SU-DHL-6 (cell line): Measurements from ENCODE around the gene UVSSA.

Experiments
- H2AFZ ChIP-seq: fragments of 200-600 bp; sonication (generic); 2 replicates; pipeline ENCODE4 v1.6.1; 2014; ENCODE audit warnings: low read depth, mild to moderate bottlenecking, moderate library complexity, mixed read lengths, antibody characterized with exemption, low read length; ENCODE audit not compliant: severe bottlenecking
- H3F3A ChIP-seq: fragments of 200-600 bp; shearing (Covaris generic); 2 replicates; pipeline ENCODE4 v1.6.0; 2016; ENCODE audit warnings: antibody characterized with exemption, mild to moderate bottlenecking; ENCODE audit not compliant: insufficient read depth
- H3K27ac ChIP-seq: fragments of 200-600 bp; sonication (generic); 2 replicates; pipeline ENCODE4 v1.5.1; 2016; ENCODE audit warnings: low read depth, mild to moderate bottlenecking, low read length, moderate library complexity, mixed read lengths
- H3K27me3 ChIP-seq: fragments of 200-600 bp; sonication (generic), shearing (Covaris generic); 2 replicates; pipeline ENCODE4 v1.6.0; 2014; ENCODE audit warnings: mild to moderate bottlenecking, low read length
- H3K36me3 ChIP-seq: fragments of 200-600 bp; sonication (generic); 2 replicates; pipeline ENCODE4 v1.6.1; 2014; ENCODE audit warnings: mild to moderate bottlenecking, low read length, mixed read lengths
- H3K4me2 ChIP-seq: fragments of 300-600, 200-600 bp; shearing (Covaris generic), sonication (generic); 2 replicates; pipeline ENCODE4 v1.6.0; 2014; ENCODE audit warnings: low read length, low read depth, mild to moderate bottlenecking; ENCODE audit not compliant: poor library complexity, severe bottlenecking
- H3K4me3 ChIP-seq: fragments of 200-600 bp; sonication (generic); 2 replicates; pipeline ENCODE4 v1.5.1; 2014; ENCODE audit warnings: antibody characterized with exemption, low read length, mild to moderate bottlenecking, mixed read lengths; ENCODE audit not compliant: insufficient read depth, poor library complexity, severe bottlenecking
- H3K79me2 ChIP-seq: fragments of 200-600 bp; sonication (generic); 2 replicates; pipeline ENCODE4 v1.6.1; 2014; ENCODE audit warnings: mild to moderate bottlenecking, low read length, moderate library complexity; ENCODE audit not compliant: insufficient read depth
- H3K9ac ChIP-seq: fragments of 200-600 bp; sonication (generic); 2 replicates; pipeline ENCODE4 v1.7.0; 2014; ENCODE audit warnings: mild to moderate bottlenecking, low read length
- H3K9me2 ChIP-seq: fragments of 200-600 bp; sonication (generic); replicated peaks from 2 replicates; pipeline ENCODE4 v1.6.1; 2014; ENCODE audit warnings: low read length; ENCODE audit not compliant: insufficient read depth
- H3K9me3 ChIP-seq: fragments of 200-600 bp; sonication (generic); 2 replicates; pipeline ENCODE4 v1.6.1; 2014; ENCODE audit warnings: low read length, mixed read lengths; ENCODE audit not compliant: insufficient read depth
- H4K20me1 ChIP-seq: fragments of 200-600 bp; sonication (generic); 2 replicates; pipeline ENCODE4 v1.6.1; 2014; ENCODE audit warnings: low read depth, mild to moderate bottlenecking, antibody characterized with exemption, low read length, moderate library complexity, mixed read lengths
- EZH2phosphoT487 ChIP-seq: fragments of 200-600 bp; sonication (generic), shearing (Covaris generic); conservative IDR thresholded peaks from 2 replicates; pipeline ENCODE4 v1.6.1; 2018; ENCODE audit warnings: mild to moderate bottlenecking, antibody characterized with exemption, low read length, moderate library complexity, mixed read lengths
- TF ChIP-seq, protein P1 (sequence below): fragments of 200-600 bp; sonication (generic); IDR thresholded peaks from one replicate; pipeline ENCODE4 v1.5.1; 2017; ENCODE audit warnings: antibody characterized with exemption, mild to moderate bottlenecking, low read length, moderate library complexity; ENCODE audit not compliant: insufficient read depth, poor library complexity, severe bottlenecking

The UVSSA gene

DNA sequence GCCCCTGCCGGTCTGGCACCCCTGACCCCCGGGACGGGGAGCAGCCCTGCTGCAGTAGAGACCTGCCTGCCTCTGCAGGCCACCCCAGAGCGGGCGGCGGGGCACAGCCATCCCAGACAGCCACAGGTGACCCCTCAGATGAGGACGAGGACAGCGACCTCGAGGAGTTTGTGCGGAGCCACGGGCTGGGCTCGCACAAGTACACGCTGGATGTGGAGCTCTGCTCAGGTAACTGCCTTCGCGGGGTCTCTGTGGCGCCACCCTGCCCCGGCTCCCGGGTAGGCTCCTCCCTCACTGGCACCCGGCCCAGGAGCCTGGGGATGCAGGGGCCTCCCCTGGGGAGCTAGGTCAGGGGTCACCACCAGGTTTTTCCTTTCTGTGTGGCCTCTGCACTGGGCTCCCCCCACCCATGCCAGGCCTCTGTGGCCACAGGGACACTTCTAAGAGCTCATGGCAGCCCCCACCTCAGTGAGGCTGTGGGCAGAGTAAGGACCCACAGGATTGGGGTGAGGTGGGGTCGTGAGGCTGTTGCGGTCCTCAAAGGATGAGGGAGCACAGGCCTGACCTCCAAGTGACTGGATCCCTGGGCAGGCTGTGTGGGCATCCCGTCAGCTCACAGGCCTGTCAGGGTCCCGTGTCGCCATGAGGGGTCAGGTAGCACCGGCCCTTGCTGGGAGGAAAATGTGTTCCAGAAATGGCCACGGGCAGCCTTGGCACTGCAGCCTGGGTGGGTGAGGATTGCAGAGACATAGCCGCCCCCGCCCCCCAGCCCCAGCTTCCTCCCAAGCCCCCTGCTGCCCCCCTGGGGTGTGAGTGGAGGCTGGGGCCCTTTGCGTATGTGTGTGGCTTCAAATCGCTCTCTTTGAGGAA lies 6.4 kb downstream of the UVSSA start:
- Histone ChIP-seq H3K9me3 (no peaks in the 10 kb centered on the region), H3K27me3 (no peaks in the 10 kb centered on the region), H3K9ac (no peak overlapping the region), H3K79me2 (0 out of 2 replicates have a peak, but pooled peaks cover under 1% of the 10 kb centered on the region), H3K9me2 (no peaks in the 10 kb centered on the region), H3K27ac (no peak overlapping the region), H3K4me3 (no peak overlapping the region), H3K36me3 (no peaks in the 10 kb centered on the region), H2AFZ (no peak overlapping the region), H3F3A (no peaks in the 10 kb centered on the region), H4K20me1 (no peaks in the 10 kb centered on the region), H3K4me2 (no peak overlapping the region)
- TF ChIP-seq, protein P1, sequence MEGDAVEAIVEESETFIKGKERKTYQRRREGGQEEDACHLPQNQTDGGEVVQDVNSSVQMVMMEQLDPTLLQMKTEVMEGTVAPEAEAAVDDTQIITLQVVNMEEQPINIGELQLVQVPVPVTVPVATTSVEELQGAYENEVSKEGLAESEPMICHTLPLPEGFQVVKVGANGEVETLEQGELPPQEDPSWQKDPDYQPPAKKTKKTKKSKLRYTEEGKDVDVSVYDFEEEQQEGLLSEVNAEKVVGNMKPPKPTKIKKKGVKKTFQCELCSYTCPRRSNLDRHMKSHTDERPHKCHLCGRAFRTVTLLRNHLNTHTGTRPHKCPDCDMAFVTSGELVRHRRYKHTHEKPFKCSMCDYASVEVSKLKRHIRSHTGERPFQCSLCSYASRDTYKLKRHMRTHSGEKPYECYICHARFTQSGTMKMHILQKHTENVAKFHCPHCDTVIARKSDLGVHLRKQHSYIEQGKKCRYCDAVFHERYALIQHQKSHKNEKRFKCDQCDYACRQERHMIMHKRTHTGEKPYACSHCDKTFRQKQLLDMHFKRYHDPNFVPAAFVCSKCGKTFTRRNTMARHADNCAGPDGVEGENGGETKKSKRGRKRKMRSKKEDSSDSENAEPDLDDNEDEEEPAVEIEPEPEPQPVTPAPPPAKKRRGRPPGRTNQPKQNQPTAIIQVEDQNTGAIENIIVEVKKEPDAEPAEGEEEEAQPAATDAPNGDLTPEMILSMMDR: no peak
- no peak for TF ChIP-seq EZH2phosphoT487

DNA sequence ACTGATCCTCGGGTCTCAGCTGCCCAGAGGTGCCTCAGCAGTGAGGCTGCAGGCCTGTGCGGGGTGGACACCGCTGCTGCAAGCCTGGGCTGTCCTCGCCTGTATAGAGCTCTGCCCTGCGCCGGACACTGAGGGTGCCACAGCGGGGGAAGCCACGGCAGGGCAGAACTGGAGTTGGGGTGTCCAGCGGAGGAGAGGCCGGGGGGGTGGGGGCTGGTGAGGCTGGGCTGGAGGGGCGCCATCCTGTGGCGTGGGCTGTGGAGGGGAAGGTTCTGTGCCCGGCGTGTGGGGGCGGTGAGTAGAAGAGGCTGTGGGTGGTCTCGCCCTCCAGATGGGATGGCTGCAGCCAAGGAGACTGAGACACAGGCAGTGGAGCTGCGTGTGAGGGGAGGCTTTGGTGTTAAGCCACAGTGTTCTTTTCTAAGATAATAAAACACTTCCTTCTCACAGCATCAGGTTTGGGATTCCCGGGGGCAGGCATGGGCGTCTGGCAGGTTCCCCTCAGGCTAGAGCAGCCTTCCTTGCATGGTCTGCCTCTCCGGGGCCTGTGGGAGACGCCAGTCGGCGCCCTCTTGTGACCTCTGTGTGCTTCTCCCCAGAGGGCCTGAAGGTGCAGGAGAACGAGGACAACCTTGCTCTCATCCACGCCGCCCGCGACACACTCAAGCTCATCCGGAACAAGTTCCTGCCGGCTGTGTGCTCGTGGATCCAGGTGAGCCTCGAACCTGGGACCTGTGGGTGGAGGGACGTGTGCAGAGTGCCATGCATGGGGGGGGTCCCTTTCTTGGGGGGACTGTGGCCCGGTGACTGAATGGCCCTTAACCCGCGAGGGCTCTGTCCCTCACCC lies 7.4 kb downstream of the UVSSA start:
- Histone ChIP-seq H3K4me3 (no peak overlapping the region), H3K79me2 (no peaks in the 10 kb centered on the region), H3K9me2 (no peaks in the 10 kb centered on the region), H3K36me3 (no peaks in the 10 kb centered on the region), H3K27me3 (no peaks in the 10 kb centered on the region), H3K4me2 (no peak overlapping the region), H3K9ac (no peak overlapping the region), H3F3A (no peaks in the 10 kb centered on the region), H3K27ac (no peak overlapping the region), H4K20me1 (no peaks in the 10 kb centered on the region), H2AFZ (no peak overlapping the region), H3K9me3 (no peaks in the 10 kb centered on the region)
- TF ChIP-seq EZH2phosphoT487: no peak
- TF ChIP-seq, protein P1: no peak

DNA sequence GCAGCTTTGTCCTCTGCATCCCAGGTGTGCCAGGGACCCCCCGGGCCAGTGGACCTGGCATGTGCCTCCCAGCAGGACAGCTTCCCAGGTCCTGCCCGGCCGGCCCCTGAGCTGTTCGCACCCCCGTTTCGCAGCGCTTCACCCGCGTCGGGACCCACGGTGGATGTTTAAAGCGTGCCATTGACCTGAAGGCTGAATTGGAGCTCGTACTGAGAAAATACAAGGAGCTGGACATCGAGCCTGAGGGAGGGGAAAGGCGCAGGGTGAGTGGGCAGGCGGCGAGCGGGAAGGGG lies 7.9 kb downstream of the UVSSA start:
- Histone ChIP-seq H3K27me3 (no peaks in the 10 kb centered on the region), H3K79me2 (no peaks in the 10 kb centered on the region), H3K9ac (no peak overlapping the region), H3K4me3 (no peak overlapping the region), H2AFZ (no peak overlapping the region), H3K4me2 (no peak overlapping the region), H3K36me3 (no peaks in the 10 kb centered on the region), H3F3A (no peaks in the 10 kb centered on the region), H3K9me3 (no peaks in the 10 kb centered on the region), H3K9me2 (no peaks in the 10 kb centered on the region), H4K20me1 (no peaks in the 10 kb centered on the region), H3K27ac (no peak overlapping the region)
- no peak for TF ChIP-seq EZH2phosphoT487
- TF ChIP-seq, protein P1: no peak
